Testis (tissue), 2 donors: ENCODE measurements around the gene MARCOL.

Experiments
- CTCF ChIP-seq, 3 experiments: fragments of 450-650 bp in 2 of 3; fragments of 200-600 bp in 1 of 3; sonication (generic) in 1 of 3; IDR thresholded peaks; one replicate each; pipeline ENCODE4 v1.5.1; 2016 to 2019; ENCODE audit warnings: antibody characterized with exemption in 3 of 3, mild to moderate bottlenecking in 2 of 3, moderate library complexity in 1 of 3
- POLR2A ChIP-seq: fragments of 450-650 bp; IDR thresholded peaks from one replicate; pipeline ENCODE4 v1.6.1; 2017; ENCODE audit warnings: antibody characterized with exemption, mild to moderate bottlenecking, moderate library complexity

GRCh38 chr5:148248894-148249293 is 10.6 kb downstream of the MARCOL start:
- TF ChIP-seq CTCF (IDR thresholded peaks at IDR 0.05) = no peak
- TF ChIP-seq POLR2A = no peak
